Mesendoderm (in vitro differentiated cells): ENCODE measurements around the gene SERPINB1.

Source experiments
- DNase-seq: peaks from one replicate; pipeline ENCODE4 v3.0.0; 2013
- H2AK5ac ChIP-seq: 2 replicates; pipeline ENCODE4 v1.6.1; 2013; ENCODE audit warnings: low read length, inconsistent platforms
- H2BK120ac ChIP-seq: 2 replicates; pipeline ENCODE4 v1.6.1; 2013; ENCODE audit warnings: low read depth, mild to moderate bottlenecking, low read length, moderate library complexity, mixed read lengths
- H2BK15ac ChIP-seq: replicated peaks from 2 replicates; pipeline ENCODE4 v1.6.1; 2013; ENCODE audit warnings: low read depth, mild to moderate bottlenecking, moderate library complexity
- H2BK5ac ChIP-seq: 2 replicates; pipeline ENCODE4 v1.6.1; 2013; ENCODE audit warnings: low read length, inconsistent platforms
- H3K18ac ChIP-seq: 2 replicates; pipeline ENCODE4 v1.6.1; 2013; ENCODE audit warnings: mild to moderate bottlenecking, low read length, mixed read lengths
- H3K23ac ChIP-seq: one replicate; pipeline ENCODE4 v1.6.1; 2013; ENCODE audit warnings: low read length
- H3K27ac ChIP-seq: 2 replicates; pipeline ENCODE4 v1.5.1; 2013; ENCODE audit warnings: low read depth, mild to moderate bottlenecking, inconsistent platforms, low read length, moderate library complexity
- H3K27me3 ChIP-seq: 2 replicates; pipeline ENCODE4 v1.6.1; 2013; ENCODE audit warnings: low read length, control low read depth, mild to moderate bottlenecking, inconsistent platforms; ENCODE audit not compliant: insufficient read depth, poor library complexity
- H3K36me3 ChIP-seq: 2 replicates; pipeline ENCODE4 v1.6.1; 2013; ENCODE audit warnings: low read length, inconsistent platforms; ENCODE audit not compliant: control insufficient read depth, insufficient read depth
- H3K4ac ChIP-seq: one replicate; pipeline ENCODE4 v1.6.1; 2013; ENCODE audit warnings: low read depth, mild to moderate bottlenecking, low read length, moderate library complexity
- H3K4me1 ChIP-seq: 2 replicates; pipeline ENCODE4 v1.6.1; 2013; ENCODE audit warnings: low read depth, low read length, inconsistent platforms; ENCODE audit not compliant: control insufficient read depth
- H3K4me2 ChIP-seq: 2 replicates; pipeline ENCODE4 v1.6.1; 2013; ENCODE audit warnings: low read length
- H3K4me3 ChIP-seq: 2 replicates; pipeline ENCODE4 v1.5.1; 2013; ENCODE audit warnings: mild to moderate bottlenecking, low read length
- H3K56ac ChIP-seq: one replicate; pipeline ENCODE4 v1.6.1; 2013; ENCODE audit warnings: low read length
- H3K79me1 ChIP-seq: 2 replicates; pipeline ENCODE4 v1.6.1; 2013; ENCODE audit warnings: low read length, inconsistent platforms
- H3K79me2 ChIP-seq: 2 replicates; pipeline ENCODE4 v1.6.1; 2013; ENCODE audit warnings: mild to moderate bottlenecking, low read length; ENCODE audit not compliant: control insufficient read depth, insufficient read depth
- H3K9ac ChIP-seq: 2 replicates; pipeline ENCODE4 v1.6.1; 2013; ENCODE audit warnings: low read length, inconsistent platforms
- H4K5ac ChIP-seq: one replicate; pipeline ENCODE4 v1.6.1; 2013; ENCODE audit warnings: low read length
- H4K8ac ChIP-seq: one replicate; pipeline ENCODE4 v1.6.1; 2013; ENCODE audit warnings: low read depth, mild to moderate bottlenecking, control low read depth, low read length, moderate library complexity
- WGBS: extraction: QIAGEN DNeasy Blood & Tissue Kit; methylation state at CpG from one replicate; pipeline ENCODE4 v1.1.7; 2013; ENCODE audit warnings: low lambda C conversion rate, missing lambda C conversion rate; ENCODE audit not compliant: insufficient coverage; ENCODE audit errors: extremely low coverage; 5-methylcytosine and 5-hydroxymethylcytosine counted together

SERPINB1 gene

GRCh38 chr6:2875359-2876191 is 33.9 kb upstream of the SERPINB1 start:
- H3K9ac ChIP-seq, result peak overlapping the region; percentile 89
- H3K4me3 ChIP-seq, result peak overlapping the region; percentile 73
- peaks cover 16% of the 10 kb centered on the region for H3K4me1 ChIP-seq
- H2BK5ac ChIP-seq, result peak overlapping the region; percentile 79
- H3K79me2 ChIP-seq, result no peaks in the 10 kb centered on the region
- H2BK15ac ChIP-seq, result no peak overlapping the region
- peak overlapping the region; percentile 51 for H3K4me2 ChIP-seq
- H3K18ac ChIP-seq, result peak overlapping the region; percentile 97
- no peaks in the 10 kb centered on the region for H3K27me3 ChIP-seq
- peak overlapping the region; percentile 76 for H3K4ac ChIP-seq
- H4K5ac ChIP-seq, result no peak overlapping the region
- WGBS, result no CpG with 5 or more reads among the region's 73 CpGs
- peak overlapping the region; percentile 95 for H3K56ac ChIP-seq
- H3K27ac ChIP-seq, result peak overlapping the region; percentile 71
- peak overlapping the region; percentile 20 for H3K23ac ChIP-seq
- H3K79me1 ChIP-seq, result no peaks in the 10 kb centered on the region
- DNase-seq, result peak; percentile 90
- H3K36me3 ChIP-seq, result no peaks in the 10 kb centered on the region
- peak overlapping the region; percentile 83 for H2BK120ac ChIP-seq
- H2AK5ac ChIP-seq, result no peak overlapping the region
- H4K8ac ChIP-seq, result peak overlapping the region; percentile 98

- Histone ChIP-seq H3K79me1 (no peaks in the 10 kb centered on the region), H4K8ac (no peak overlapping the region), H3K27ac (no peak overlapping the region), H3K4me2 (no peak overlapping the region), H3K4me1 (peaks cover 16% of the 10 kb centered on the region), H2BK15ac (no peak overlapping the region), H3K56ac (no peak overlapping the region), H3K36me3 (no peaks in the 10 kb centered on the region), H3K27me3 (no peaks in the 10 kb centered on the region), H2AK5ac (no peak overlapping the region), H4K5ac (no peak overlapping the region), H3K4ac (no peak overlapping the region), H2BK5ac (no peak overlapping the region), H3K9ac (no peak overlapping the region), H3K4me3 (no peak overlapping the region), H2BK120ac (no peak overlapping the region), H3K18ac (no peak overlapping the region), H3K23ac (no peak overlapping the region), H3K79me2 (no peaks in the 10 kb centered on the region)
- no peak for DNase-seq
- WGBS, result no CpG with 5 or more reads among the region's 8 CpGs
These were observed 32.0 kb upstream of the SERPINB1 start for GRCh38 chr6:2873643-2874042.

- Histone ChIP-seq H4K8ac (no peak overlapping the region), H3K18ac (no peak overlapping the region), H3K36me3 (no peaks in the 10 kb centered on the region), H3K27ac (no peak overlapping the region), H3K56ac (peak overlapping the region; percentile 58), H3K79me2 (no peaks in the 10 kb centered on the region), H3K27me3 (no peaks in the 10 kb centered on the region), H2BK5ac (peak overlapping the region; percentile 27), H2AK5ac (peak overlapping the region; percentile 72), H2BK15ac (no peak overlapping the region), H2BK120ac (no peak overlapping the region), H3K4me2 (no peak overlapping the region), H3K9ac (no peak overlapping the region), H4K5ac (no peak overlapping the region), H3K23ac (no peak overlapping the region), H3K79me1 (no peaks in the 10 kb centered on the region), H3K4ac (no peak overlapping the region), H3K4me3 (no peak overlapping the region), H3K4me1 (peaks cover 13% of the 10 kb centered on the region)
- no peak for DNase-seq
- no CpG with 5 or more reads among the region's 7 CpGs for WGBS
These were observed 31.0 kb upstream of the SERPINB1 start for GRCh38 chr6:2872423-2873358.

GRCh38 chr6:2871953-2872352 is 30.3 kb upstream of the SERPINB1 start:
- no peak overlapping the region for H4K8ac ChIP-seq
- H3K4me3 ChIP-seq, result no peak overlapping the region
- peaks cover 8% of the 10 kb centered on the region for H3K4me1 ChIP-seq
- H3K23ac ChIP-seq, result no peak overlapping the region
- H3K27me3 ChIP-seq, result no peaks in the 10 kb centered on the region
- no peak overlapping the region for H4K5ac ChIP-seq
- H2BK5ac ChIP-seq, result no peak overlapping the region
- no peak overlapping the region for H2BK15ac ChIP-seq
- H3K79me1 ChIP-seq, result no peaks in the 10 kb centered on the region
- no peak overlapping the region for H3K18ac ChIP-seq
- no peaks in the 10 kb centered on the region for H3K36me3 ChIP-seq
- no peaks in the 10 kb centered on the region for H3K79me2 ChIP-seq
- DNase-seq, result no peak
- no peak overlapping the region for H3K4ac ChIP-seq
- no peak overlapping the region for H3K27ac ChIP-seq
- no peak overlapping the region for H3K56ac ChIP-seq
- H3K9ac ChIP-seq, result no peak overlapping the region
- H2BK120ac ChIP-seq, result no peak overlapping the region
- H2AK5ac ChIP-seq, result peak overlapping the region; percentile 41
- no peak overlapping the region for H3K4me2 ChIP-seq
- WGBS, result no CpG with 5 or more reads among the region's 2 CpGs

- H3K18ac ChIP-seq, result no peak overlapping the region
- no peak overlapping the region for H3K4me3 ChIP-seq
- no peak overlapping the region for H3K4ac ChIP-seq
- H3K9ac ChIP-seq, result no peak overlapping the region
- H3K4me1 ChIP-seq, result peaks cover 4% of the 10 kb centered on the region
- H3K27me3 ChIP-seq, result no peaks in the 10 kb centered on the region
- no peak for DNase-seq
- no peak overlapping the region for H4K5ac ChIP-seq
- H3K36me3 ChIP-seq, result no peaks in the 10 kb centered on the region
- H3K79me1 ChIP-seq, result no peaks in the 10 kb centered on the region
- H2BK15ac ChIP-seq, result no peak overlapping the region
- H3K27ac ChIP-seq, result no peak overlapping the region
- no peaks in the 10 kb centered on the region for H3K79me2 ChIP-seq
- no peak overlapping the region for H3K56ac ChIP-seq
- H4K8ac ChIP-seq, result no peak overlapping the region
- H3K4me2 ChIP-seq, result no peak overlapping the region
- H2AK5ac ChIP-seq, result no peak overlapping the region
- WGBS, result no CpG with 5 or more reads among the region's 2 CpGs
- H2BK5ac ChIP-seq, result no peak overlapping the region
- H2BK120ac ChIP-seq, result no peak overlapping the region
- no peak overlapping the region for H3K23ac ChIP-seq
These were observed 29.4 kb upstream of the SERPINB1 start for GRCh38 chr6:2871102-2871501.
